SK-N-MC (cell line): ENCODE results near the gene HOXC5.

Experiments used
- EZH2 ChIP-seq: fragments of 200-600 bp; sonication (generic); IDR thresholded peaks from one replicate; pipeline ENCODE4 v1.6.1; 2017; ENCODE audit warnings: antibody characterized with exemption
- FOXP2 ChIP-seq: optimal IDR thresholded peaks from 2 replicates; pipeline ENCODE3; 2011; ENCODE audit warnings: mild to moderate bottlenecking, moderate library complexity; ENCODE audit not compliant: insufficient read depth; ENCODE audit errors: extremely low read length, control extremely low read depth
- POLR2AphosphoS5 ChIP-seq: IDR thresholded peaks from 2 replicates; pipeline ENCODE4 v1.6.1; 2012; ENCODE audit warnings: mild to moderate bottlenecking, low read depth, low read length, borderline replicate concordance

GRCh38 chr12:54026640-54027441 lies 6.0 kb upstream of the HOXC5 start:
- TF ChIP-seq POLR2AphosphoS5 (no peak), EZH2 (no peak), FOXP2 (no peak)
